GM12865 (cell line): Measurements from ENCODE around the gene ADM2.

Experiments
- DNase-seq: peaks from one replicate; pipeline ENCODE4 v3.0.0; 2010; ENCODE audit warnings: low read depth
- H3K4me3 ChIP-seq: 2 replicates; pipeline ENCODE4 v1.5.1; 2011; ENCODE audit warnings: mild to moderate bottlenecking, low read depth, low read length, control low read depth
- TF ChIP-seq, protein P1 (sequence below): IDR thresholded peaks from 2 replicates; pipeline ENCODE4 v1.5.1; 2011; ENCODE audit warnings: low read length, control low read depth, low read depth, inconsistent platforms; ENCODE audit not compliant: insufficient read depth; ENCODE audit errors: missing control alignments

ADM2 gene

DNA sequence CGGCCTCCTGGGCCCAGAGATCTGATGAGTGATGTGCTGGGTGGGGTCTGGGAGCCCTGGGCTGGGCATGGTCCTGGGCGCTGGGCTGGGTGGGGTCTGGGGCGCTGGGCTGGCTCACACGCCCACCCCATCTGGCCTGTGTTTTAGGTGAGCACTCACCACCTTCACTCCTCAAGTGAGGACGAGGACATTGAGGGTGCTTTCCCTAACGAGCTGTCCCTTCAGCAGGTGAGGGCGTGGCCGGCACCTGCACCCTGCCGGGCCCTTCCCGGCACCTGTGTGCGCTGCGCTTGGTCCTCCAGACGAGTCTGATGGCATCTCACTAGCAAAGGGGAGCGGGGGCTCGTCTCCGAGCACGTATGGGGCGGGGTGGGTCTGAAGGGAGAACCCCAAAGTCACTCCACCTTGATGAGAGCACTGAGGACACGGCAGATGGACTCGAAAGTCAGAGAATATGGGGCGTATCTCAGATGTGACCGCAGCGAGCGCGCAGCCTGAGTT, 44.5 kb upstream of the ADM2 start:
- DNase-seq = no peak
- TF ChIP-seq, protein P1, sequence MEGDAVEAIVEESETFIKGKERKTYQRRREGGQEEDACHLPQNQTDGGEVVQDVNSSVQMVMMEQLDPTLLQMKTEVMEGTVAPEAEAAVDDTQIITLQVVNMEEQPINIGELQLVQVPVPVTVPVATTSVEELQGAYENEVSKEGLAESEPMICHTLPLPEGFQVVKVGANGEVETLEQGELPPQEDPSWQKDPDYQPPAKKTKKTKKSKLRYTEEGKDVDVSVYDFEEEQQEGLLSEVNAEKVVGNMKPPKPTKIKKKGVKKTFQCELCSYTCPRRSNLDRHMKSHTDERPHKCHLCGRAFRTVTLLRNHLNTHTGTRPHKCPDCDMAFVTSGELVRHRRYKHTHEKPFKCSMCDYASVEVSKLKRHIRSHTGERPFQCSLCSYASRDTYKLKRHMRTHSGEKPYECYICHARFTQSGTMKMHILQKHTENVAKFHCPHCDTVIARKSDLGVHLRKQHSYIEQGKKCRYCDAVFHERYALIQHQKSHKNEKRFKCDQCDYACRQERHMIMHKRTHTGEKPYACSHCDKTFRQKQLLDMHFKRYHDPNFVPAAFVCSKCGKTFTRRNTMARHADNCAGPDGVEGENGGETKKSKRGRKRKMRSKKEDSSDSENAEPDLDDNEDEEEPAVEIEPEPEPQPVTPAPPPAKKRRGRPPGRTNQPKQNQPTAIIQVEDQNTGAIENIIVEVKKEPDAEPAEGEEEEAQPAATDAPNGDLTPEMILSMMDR = no peak
- H3K4me3 ChIP-seq = no peak overlapping the region

DNA sequence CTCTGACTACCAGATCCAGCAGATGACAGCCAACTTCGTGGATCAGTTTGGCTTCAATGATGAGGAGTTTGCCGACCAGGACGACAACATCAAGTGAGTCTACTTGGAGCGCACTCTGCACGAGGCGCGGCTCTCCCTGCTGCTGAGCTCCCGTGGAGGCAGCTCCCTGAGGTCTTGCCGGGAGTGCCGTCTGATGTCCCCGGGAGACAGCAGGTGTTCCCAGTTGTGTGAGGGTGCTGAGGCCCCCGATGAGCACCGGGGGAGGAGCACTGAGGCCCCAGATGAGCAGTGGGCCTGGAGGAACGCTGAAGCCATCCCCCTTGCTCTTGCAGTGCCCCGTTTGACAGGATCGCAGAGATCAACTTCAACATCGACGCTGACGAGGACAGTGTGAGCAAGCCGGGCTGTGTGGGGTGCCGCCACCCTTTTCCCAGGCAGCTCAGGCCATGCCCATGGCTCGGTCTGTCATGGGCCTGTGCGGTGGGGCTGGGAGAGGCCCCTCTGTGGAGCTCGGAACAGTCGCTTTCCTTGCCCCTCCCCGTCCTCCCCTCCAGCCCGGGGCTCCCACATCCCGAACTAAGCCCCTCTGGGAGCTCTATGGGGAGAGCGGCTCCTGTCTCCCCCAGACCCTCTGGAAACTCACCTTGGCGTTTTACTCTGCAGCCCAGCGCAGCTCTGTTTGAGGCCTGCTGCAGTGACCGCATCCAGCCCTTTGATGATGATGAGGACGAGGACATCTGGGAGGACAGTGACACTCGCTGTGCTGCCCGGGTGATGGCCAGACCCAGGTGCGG, 43.6 kb upstream of the ADM2 start:
- TF ChIP-seq, protein P1 = no peak
- no peak for DNase-seq
- H3K4me3 ChIP-seq = no peak overlapping the region

DNA sequence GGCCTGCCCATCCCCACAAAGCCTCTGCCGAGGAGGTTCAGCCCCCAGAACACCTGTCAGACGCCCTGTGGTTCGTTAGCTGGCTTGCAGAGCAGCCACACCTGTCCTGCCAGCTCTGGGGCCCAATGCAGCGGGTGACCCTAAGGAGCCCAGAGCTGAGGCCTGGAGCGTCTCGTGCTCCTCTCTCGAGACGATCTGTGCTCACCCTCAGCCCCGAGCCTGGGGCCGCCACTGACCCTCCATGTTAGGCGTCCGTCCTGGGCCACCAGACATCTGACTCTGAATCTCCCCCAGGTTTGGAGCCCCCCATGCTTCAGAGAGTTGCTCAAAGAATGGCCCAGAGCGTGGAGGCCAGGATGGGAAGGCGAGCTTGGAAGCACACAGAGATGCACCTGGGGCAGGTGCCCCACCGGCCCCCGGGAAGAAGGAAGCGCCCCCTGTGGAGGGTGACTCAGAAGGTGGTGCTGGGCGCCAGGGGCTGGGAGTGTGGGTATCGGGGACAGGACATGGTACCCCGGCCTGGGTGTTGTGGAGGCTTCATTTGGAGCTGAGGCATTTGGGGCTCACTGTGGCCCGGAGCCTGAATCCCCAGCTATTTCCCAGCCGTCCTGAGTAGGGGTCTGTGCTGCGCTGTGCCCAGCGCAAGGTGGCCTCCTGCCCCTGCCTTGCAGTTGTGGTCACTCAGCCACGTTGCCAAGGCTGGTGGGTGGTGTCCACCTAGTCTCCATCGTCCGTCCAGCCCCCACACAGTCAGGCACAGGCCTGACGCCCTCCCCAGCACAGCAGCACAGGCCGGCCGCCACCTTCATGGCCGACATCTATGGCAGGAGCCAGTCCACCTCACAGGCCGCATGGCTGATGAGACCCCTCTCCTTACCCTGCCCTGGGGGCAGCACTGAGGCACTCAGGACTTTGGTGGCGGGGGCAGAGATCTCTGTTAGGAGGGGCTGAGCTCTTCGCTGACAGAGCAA, 42.8 kb upstream of the ADM2 start:
- DNase-seq = no peak
- no peak overlapping the region for H3K4me3 ChIP-seq
- TF ChIP-seq, protein P1 = no peak

DNA sequence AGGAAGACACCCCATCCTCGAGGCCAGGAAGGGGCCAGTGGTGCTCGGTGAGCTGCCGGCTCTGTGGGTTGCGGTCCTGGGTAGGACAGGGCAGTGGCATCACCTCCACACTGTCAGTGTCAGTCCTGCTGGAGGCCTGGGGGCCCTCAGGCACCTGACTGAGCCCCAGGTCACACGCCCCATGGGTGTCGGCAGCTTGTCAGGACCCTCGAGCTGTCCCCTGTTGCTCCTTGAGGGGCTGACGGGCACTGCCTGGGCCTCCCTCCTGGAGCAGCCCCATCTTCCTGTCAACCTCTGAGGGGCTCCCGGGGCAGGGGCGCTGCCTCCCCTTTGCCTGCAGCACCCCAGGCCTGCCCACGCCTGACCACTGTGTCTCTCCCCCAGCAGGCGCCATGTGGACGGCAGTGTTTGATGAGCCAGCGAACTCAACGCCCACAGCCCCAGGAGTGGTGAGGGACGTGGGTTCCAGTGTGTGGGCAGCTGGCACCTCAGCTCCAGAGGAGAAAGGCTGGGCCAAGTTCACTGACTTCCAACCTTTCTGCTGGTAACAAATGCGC, 42.0 kb upstream of the ADM2 start:
- H3K4me3 ChIP-seq = no peak overlapping the region
- TF ChIP-seq, protein P1 = no peak
- no peak for DNase-seq

DNA sequence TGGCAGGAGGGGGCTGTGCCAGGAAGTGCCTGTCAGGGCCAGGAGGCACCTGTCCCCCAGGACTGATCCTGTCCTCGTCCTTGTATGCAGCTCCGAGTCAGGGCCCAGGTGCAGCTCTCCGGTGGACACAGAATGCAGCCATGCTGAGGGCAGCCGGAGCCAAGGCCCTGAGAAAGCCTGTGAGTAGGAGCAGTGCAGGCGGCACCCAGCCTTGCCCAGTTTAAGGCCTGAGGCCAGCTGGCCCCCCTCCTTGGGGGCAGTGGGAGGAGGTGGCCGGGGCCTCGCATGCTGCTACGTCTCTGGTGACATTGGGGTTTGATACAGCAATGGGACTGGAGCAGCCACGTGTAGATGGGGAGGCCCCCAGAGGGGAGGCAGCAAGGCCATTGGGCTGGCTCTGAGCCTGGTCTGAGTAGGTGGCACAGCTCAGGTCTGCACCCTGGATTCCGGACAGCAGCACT, 41.4 kb upstream of the ADM2 start:
- no peak overlapping the region for H3K4me3 ChIP-seq
- TF ChIP-seq, protein P1 = no peak
- no peak for DNase-seq

DNA sequence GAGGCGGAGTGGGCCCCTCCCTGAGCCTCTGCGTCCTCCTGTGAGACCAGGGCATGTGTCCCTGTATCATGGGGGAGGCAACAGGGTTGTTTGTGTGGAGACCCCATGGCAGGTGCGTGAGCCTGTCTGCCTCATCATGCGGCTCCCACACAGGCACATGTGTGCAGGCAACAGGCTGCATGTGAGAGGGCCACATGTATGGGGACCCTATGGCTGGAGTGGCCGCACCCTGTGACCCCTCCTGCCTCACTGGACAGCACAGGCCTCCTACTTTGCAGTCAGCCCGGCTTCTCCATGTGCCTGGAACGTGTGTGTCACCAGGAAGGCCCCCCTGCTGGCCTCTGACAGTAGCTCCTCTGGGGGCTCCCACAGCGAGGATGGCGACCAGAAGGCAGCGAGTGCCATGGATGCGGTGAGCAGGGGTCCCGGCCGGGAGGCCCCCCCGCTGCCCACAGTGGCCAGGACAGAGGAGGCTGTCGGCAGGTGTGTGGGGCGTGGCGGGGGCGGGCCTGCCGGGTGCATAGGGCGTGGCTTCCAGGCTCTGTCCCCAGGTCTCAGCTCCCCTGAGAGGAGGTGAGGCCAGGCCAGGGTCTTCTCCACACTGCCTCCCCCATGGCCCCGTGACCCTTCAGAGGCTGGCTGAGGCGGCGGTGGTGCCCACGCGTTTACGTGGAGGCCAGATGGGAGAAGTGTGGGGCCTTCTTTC, 40.6 kb upstream of the ADM2 start:
- DNase-seq = no peak
- TF ChIP-seq, protein P1 = no peak
- H3K4me3 ChIP-seq = no peak overlapping the region
